ENCODE data around the gene NRG3. TPM values are rescaled to one million over a fixed set of nuclear protein-coding genes. Genes with fewer than 3 reads are reported as not detected.

NRG3 gene
- total and polyA plus RNA-seq, 5 experiments from 2014 or later: not detected

DNA sequence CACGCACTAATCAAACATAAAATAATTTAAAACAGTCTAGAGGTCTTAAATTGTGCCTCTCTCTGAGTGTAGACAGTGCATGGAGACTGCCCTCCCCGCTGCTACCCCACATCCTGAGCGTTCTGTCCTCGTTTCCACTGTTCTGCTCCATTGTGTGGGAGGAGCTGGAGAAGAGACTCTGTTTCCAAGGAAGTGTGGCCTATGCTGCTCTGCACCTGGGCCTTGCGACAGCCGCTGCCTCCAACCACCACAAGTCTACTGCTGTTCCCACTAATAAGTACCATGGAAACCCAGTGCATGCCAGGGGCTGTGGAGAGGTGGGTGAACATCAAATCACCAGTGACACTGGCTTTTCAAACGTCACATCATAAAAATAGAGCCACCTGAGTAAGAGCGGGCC is 19.6 kb downstream of the NRG3 start:
- POLR2A ChIA-PET: no interaction called here

DNA sequence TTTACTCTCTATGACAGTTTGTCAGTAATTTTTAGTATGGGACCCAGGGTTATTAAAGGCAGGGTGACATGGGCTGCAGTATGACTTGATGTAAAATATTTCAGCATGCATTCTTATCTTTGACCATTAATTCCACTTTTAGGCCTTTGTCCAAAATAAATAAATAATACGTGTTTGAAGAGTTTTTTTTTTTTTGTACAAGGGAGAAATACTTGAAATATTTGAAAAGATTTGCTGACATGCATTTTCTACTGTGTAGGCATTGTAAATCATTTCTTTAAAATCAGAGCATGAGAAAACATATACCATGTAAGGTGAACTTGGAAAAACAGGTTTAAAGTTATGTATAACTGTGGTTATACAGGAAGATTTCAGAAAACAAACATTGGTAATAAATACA is 23.5 kb downstream of the NRG3 start:
- POLR2A ChIA-PET: no interaction called here
- Mint-ChIP-seq H3K36me3 (no peaks in the 10 kb centered on the region), H3K4me1 (no peaks in the 10 kb centered on the region), H3K27ac (no peak overlapping the region), H3K27me3 (peaks cover 0 to 11% (median 2%) of the 10 kb centered on the region in 5 donors), H3K9me3 (peaks cover 0 to 2% (median 0%) of the 10 kb centered on the region in 9 donors), H3K4me3 (no peak overlapping the region)
- no peak for ATAC-seq
- no peak for DNase-seq

More for the DNA sequence above, 19.6 kb downstream of the NRG3 start:
- Mint-ChIP-seq H3K36me3 (no peaks in the 10 kb centered on the region), H3K4me3 (no peak overlapping the region), H3K9me3 (peaks cover 0 to 9% (median 0%) of the 10 kb centered on the region in 9 donors), H3K4me1 (no peaks in the 10 kb centered on the region), H3K27ac (no peak overlapping the region), H3K27me3 (peaks cover 0 to 20% (median 2%) of the 10 kb centered on the region in 5 donors)
- ATAC-seq: no peak
- DNase-seq: no peak

GRCh38 chr10:81900989-81901388 is 26.0 kb downstream of the NRG3 start:
- H3K27me3 Mint-ChIP-seq: peaks cover 0 to 16% (median 3%) of the 10 kb centered on the region in 5 donors
- H3K4me3 Mint-ChIP-seq: no peak overlapping the region
- H3K4me1 Mint-ChIP-seq: no peaks in the 10 kb centered on the region
- H3K9me3 Mint-ChIP-seq: peaks cover 0 to 2% (median 0%) of the 10 kb centered on the region in 9 donors
- no peak overlapping the region for H3K27ac Mint-ChIP-seq
- ATAC-seq (no peak), DNase-seq (no peak)
- H3K36me3 Mint-ChIP-seq: no peaks in the 10 kb centered on the region
- POLR2A ChIA-PET: no interaction called here

DNA sequence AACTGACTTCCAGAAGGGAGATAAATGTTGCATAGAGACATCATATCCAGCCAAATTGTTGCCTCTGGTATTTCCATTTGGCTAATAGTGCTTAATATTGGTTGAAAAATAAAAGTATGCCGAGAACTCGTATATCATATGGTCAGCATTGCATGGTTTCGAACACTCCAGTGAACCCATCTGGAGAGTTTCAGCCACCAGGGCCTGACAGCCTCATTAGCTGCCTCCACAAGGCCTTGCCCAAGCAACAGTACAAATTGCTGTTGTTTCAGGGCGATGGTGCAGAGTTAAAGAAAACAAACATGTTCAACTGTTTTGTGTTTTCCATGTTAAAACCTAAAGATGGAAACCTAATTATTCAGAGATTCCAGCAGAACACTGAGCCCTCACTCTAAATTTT is 28.5 kb downstream of the NRG3 start:
- Mint-ChIP-seq H3K4me3 (no peak overlapping the region), H3K4me1 (no peaks in the 10 kb centered on the region), H3K27ac (no peak overlapping the region), H3K36me3 (no peaks in the 10 kb centered on the region), H3K27me3 (peaks cover 0 to 11% (median 3%) of the 10 kb centered on the region in 5 donors), H3K9me3 (peaks cover 0 to 5% (median 0%) of the 10 kb centered on the region in 9 donors)
- no peak for DNase-seq
- POLR2A ChIA-PET: no interaction called here
- no peak for ATAC-seq

GRCh38 chr10:81905161-81905560 is 30.2 kb downstream of the NRG3 start:
- POLR2A ChIA-PET: no interaction called here
- ATAC-seq (no peak), DNase-seq (no peak)
- no peaks in the 10 kb centered on the region for H3K4me1 Mint-ChIP-seq
- peaks cover 0 to 11% (median 3%) of the 10 kb centered on the region in 5 donors for H3K27me3 Mint-ChIP-seq
- H3K4me3 Mint-ChIP-seq: no peak overlapping the region
- no peak overlapping the region for H3K27ac Mint-ChIP-seq
- H3K9me3 Mint-ChIP-seq: peaks cover 0 to 5% (median 0%) of the 10 kb centered on the region in 9 donors
- H3K36me3 Mint-ChIP-seq: no peaks in the 10 kb centered on the region

DNA sequence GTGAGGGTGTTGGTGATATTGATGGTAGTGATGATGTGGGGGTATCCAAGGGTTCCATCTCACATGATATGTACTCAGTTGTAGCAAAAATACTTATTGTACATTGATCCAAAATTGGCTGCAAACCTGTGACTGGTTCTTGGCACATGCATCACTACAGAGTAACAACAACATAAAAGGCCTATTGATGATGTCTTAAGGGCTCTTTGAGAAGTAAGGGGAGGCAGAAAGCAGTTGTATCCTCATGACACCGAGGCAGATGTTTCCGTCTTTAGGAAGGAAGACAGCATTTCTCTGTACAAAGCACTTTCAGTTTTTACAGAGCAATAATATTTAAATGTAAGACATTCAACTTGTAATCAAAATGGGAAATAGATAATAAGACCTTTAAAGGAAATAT is 34.5 kb downstream of the NRG3 start:
- H3K27ac Mint-ChIP-seq: no peak overlapping the region
- H3K4me1 Mint-ChIP-seq: no peaks in the 10 kb centered on the region
- DNase-seq (no peak), ATAC-seq (no peak)
- H3K9me3 Mint-ChIP-seq: peaks cover 0 to 5% (median 0%) of the 10 kb centered on the region in 9 donors
- POLR2A ChIA-PET: no interaction called here
- no peak overlapping the region for H3K4me3 Mint-ChIP-seq
- H3K27me3 Mint-ChIP-seq: peaks cover 0 to 10% (median 3%) of the 10 kb centered on the region in 5 donors
- no peaks in the 10 kb centered on the region for H3K36me3 Mint-ChIP-seq

GRCh38 chr10:81911328-81911727 is 36.3 kb downstream of the NRG3 start:
- H3K36me3 Mint-ChIP-seq: no peaks in the 10 kb centered on the region
- H3K27ac Mint-ChIP-seq: no peak overlapping the region
- DNase-seq (no peak), ATAC-seq (no peak)
- H3K9me3 Mint-ChIP-seq: peaks cover 0 to 3% (median 0%) of the 10 kb centered on the region in 9 donors
- H3K27me3 Mint-ChIP-seq: peaks cover 0 to 4% (median 2%) of the 10 kb centered on the region in 5 donors
- H3K4me1 Mint-ChIP-seq: no peaks in the 10 kb centered on the region
- POLR2A ChIA-PET: no interaction called here
- H3K4me3 Mint-ChIP-seq: no peak overlapping the region

- H3K4me3 Mint-ChIP-seq: no peak overlapping the region
- DNase-seq: no peak
- H3K27me3 Mint-ChIP-seq: peaks cover 0 to 3% (median 0%) of the 10 kb centered on the region in 5 donors
- H3K36me3 Mint-ChIP-seq: no peaks in the 10 kb centered on the region
- H3K27ac Mint-ChIP-seq: no peak overlapping the region
- no peak for ATAC-seq
- H3K9me3 Mint-ChIP-seq: no peaks in the 10 kb centered on the region
- POLR2A ChIA-PET: no interaction called here
- H3K4me1 Mint-ChIP-seq: no peaks in the 10 kb centered on the region
Measured at GRCh38 chr10:81914736-81915503, 39.9 kb downstream of the NRG3 start.

DNA sequence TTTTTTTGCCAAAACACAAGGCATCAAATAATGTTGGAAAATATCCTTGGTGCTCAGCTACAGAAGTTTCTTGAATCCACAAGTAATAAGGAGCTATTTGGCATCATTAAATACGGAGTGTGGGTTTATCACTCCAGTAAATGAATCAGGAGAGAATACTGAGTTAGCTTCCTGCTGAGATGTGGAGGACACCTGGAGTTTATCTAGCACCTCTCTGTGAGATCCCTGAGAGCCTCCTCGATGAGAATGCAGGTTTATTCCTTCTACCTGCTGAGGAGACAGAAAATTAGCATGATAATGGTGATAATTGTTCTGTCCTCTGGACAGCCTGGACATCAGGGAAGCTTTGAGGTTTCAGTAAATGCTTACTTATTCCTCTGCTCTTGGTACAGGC is 40.5 kb downstream of the NRG3 start:
- no peak overlapping the region for H3K27ac Mint-ChIP-seq

DNA sequence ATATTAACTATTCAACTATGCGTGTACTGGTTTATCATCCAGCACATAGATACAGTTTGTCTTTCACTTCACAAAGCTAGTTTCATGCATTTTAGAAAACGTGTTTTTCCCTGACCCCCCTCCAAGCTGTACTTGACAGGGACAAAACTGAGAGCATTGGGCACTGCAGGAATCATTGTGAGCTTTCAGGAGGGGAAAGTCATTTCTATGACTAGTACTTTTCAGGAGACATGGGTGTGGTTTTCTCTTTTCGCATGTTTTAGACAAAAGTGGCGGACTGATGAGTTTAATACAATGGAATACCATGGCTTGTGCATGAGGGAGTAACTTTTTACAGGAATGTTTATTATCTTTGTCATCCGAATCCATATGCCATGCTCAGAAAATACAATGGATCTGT is 42.7 kb downstream of the NRG3 start:
- Mint-ChIP-seq H3K4me1 (no peaks in the 10 kb centered on the region), H3K36me3 (no peaks in the 10 kb centered on the region), H3K27ac (no peak overlapping the region), H3K27me3 (peaks cover 0 to under 1% (median 0%) of the 10 kb centered on the region in 5 donors), H3K4me3 (no peak overlapping the region), H3K9me3 (no peaks in the 10 kb centered on the region)
- POLR2A ChIA-PET: no interaction called here
- DNase-seq (no peak), ATAC-seq (no peak)

More for the DNA sequence above, 40.5 kb downstream of the NRG3 start:
- Mint-ChIP-seq H3K9me3 (no peaks in the 10 kb centered on the region), H3K36me3 (no peaks in the 10 kb centered on the region), H3K4me3 (no peak overlapping the region), H3K4me1 (no peaks in the 10 kb centered on the region), H3K27me3 (peaks cover 0 to 3% (median 0%) of the 10 kb centered on the region in 5 donors)
- DNase-seq (no peak), ATAC-seq (no peak)
- POLR2A ChIA-PET: no interaction called here

- Mint-ChIP-seq H3K9me3 (no peaks in the 10 kb centered on the region), H3K27me3 (peaks cover 0 to 5% (median 0%) of the 10 kb centered on the region in 5 donors), H3K4me1 (no peaks in the 10 kb centered on the region), H3K4me3 (no peak overlapping the region), H3K27ac (no peak overlapping the region), H3K36me3 (no peaks in the 10 kb centered on the region)
- DNase-seq (no peak), ATAC-seq (no peak)
- POLR2A ChIA-PET: no interaction called here
Measured at GRCh38 chr10:81918766-81919165, 43.8 kb downstream of the NRG3 start.

DNA sequence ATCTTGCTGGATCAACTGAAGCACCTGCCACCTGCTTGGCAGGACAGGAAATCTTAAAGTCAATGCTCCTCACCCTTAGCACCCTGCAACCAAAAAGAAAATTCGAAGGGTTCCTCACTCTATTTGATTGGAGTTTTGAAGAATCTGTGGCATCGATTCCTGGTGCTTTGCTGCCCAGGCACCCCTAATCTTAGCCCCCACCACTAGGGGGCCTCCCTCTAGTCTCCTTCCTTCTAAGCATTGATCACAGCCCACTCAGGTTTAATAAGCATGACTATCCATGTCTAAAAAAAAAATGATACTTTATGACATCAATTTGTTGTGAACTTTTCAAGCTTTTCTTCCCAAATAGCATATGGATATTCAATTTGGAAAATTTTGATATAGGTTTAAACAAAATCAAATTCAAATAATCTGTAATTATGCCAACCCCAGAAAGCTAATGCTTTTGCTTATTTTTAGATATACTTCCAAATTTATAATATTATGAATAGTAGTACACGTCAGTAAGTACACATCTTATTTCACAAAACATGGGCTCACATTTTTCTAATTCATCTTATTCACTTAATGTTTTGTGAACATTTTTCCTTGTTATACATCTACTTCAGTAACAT is 45.3 kb downstream of the NRG3 start:
- ATAC-seq: no peak
- H3K36me3 Mint-ChIP-seq: no peaks in the 10 kb centered on the region
- no peak overlapping the region for H3K4me3 Mint-ChIP-seq

DNA sequence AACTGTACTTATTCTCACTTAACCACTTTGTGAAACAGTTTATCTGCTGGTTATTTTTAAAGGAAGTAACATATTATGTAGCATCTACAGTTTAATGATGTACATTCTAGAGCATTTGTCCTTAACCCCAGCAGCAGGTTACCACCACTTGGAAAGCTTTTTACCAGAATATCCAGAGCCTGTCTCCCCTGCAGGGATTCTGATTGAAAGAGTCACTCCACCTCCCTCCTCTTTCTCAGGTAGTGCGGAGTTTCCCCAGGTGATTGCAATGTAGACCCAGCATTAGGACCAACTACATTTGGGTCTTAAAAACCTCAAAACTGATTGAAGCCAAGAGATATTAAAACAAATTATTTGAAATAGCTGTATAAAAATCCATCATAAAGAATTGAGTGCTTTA is 53.1 kb downstream of the NRG3 start:
- DNase-seq (no peak), ATAC-seq (no peak)
- no peaks in the 10 kb centered on the region for H3K4me1 Mint-ChIP-seq
- no peak overlapping the region for H3K4me3 Mint-ChIP-seq
- H3K9me3 Mint-ChIP-seq: peaks cover 0 to 10% (median 0%) of the 10 kb centered on the region in 9 donors
- H3K27me3 Mint-ChIP-seq: peaks cover 0 to 11% (median 2%) of the 10 kb centered on the region in 5 donors
- POLR2A ChIA-PET: no interaction called here
- no peaks in the 10 kb centered on the region for H3K36me3 Mint-ChIP-seq
- no peak overlapping the region for H3K27ac Mint-ChIP-seq

More for the DNA sequence above, 45.3 kb downstream of the NRG3 start:
- Mint-ChIP-seq H3K9me3 (no peaks in the 10 kb centered on the region), H3K27ac (no peak overlapping the region), H3K4me1 (no peaks in the 10 kb centered on the region), H3K27me3 (peaks cover 0 to 11% (median 0%) of the 10 kb centered on the region in 5 donors)
- POLR2A ChIA-PET: no interaction called here
- no peak for DNase-seq

Measured in naive thymus-derived CD8-positive, alpha-beta T cell (primary cell).